ENCODE data around the gene DAPK2.

The DAPK2 gene

GRCh38 chr15:63942486-63943365 lies 103.6 kb downstream of the DAPK2 start:
- Histone ChIP-seq H3K4me3 (ENCODE audit: low read length) (no peak overlapping the region), H3K36me3 (replicated peaks; ENCODE audit: low read depth, low read length) (no peaks in the 10 kb centered on the region), H3K4me2 (ENCODE audit: low read length) (0 out of 2 replicates have a peak overlapping the region, but pooled peaks have one; percentile 15), H3K79me2 (ENCODE audit: low read length) (no peaks in the 10 kb centered on the region), H3K9me3 (ENCODE audit: insufficient read depth, low read length) (no peaks in the 10 kb centered on the region), H4K20me1 (ENCODE audit: insufficient read depth, low read length) (no peaks in the 10 kb centered on the region), H3K27ac (ENCODE audit: low read length) (no peak overlapping the region), H2AFZ (ENCODE audit: low read depth, low read length) (no peak overlapping the region), H3K27me3 (ENCODE audit: low read depth, low read length) (no peaks in the 10 kb centered on the region), H3K4me1 (ENCODE audit: low read length) (peaks cover 22% of the 10 kb centered on the region), H3K9ac (ENCODE audit: low read length) (no peak overlapping the region)
- TF ChIP-seq EZH2phosphoT487 (IDR thresholded peaks at IDR 0.05; ENCODE audit: low read depth) (no peak), CTCF (IDR thresholded peaks at IDR 0.05; ENCODE audit: low read depth, low read length) (peak; percentile 10; the same call in 1 of the 2 replicates)

- Histone ChIP-seq H2AFZ (ENCODE audit: low read depth, low read length) (no peak overlapping the region), H4K20me1 (ENCODE audit: insufficient read depth, low read length) (no peaks in the 10 kb centered on the region), H3K27me3 (ENCODE audit: low read depth, low read length) (no peaks in the 10 kb centered on the region), H3K27ac (ENCODE audit: low read length) (no peak overlapping the region), H3K9ac (ENCODE audit: low read length) (no peak overlapping the region), H3K4me2 (ENCODE audit: low read length) (no peak overlapping the region), H3K9me3 (ENCODE audit: insufficient read depth, low read length) (no peaks in the 10 kb centered on the region), H3K36me3 (replicated peaks; ENCODE audit: low read depth, low read length) (no peaks in the 10 kb centered on the region), H3K4me1 (ENCODE audit: low read length) (peaks cover 22% of the 10 kb centered on the region), H3K4me3 (ENCODE audit: low read length) (no peak overlapping the region), H3K79me2 (ENCODE audit: low read length) (no peaks in the 10 kb centered on the region)
- TF ChIP-seq CTCF (IDR thresholded peaks at IDR 0.05; ENCODE audit: low read depth, low read length) (no peak), EZH2phosphoT487 (IDR thresholded peaks at IDR 0.05; ENCODE audit: low read depth) (no peak)
Observed at GRCh38 chr15:63941698-63942465, 104.4 kb downstream of the DAPK2 start.

- H4K20me1 ChIP-seq (ENCODE audit: insufficient read depth, low read length) = no peaks in the 10 kb centered on the region
- peaks cover 22% of the 10 kb centered on the region for H3K4me1 ChIP-seq (ENCODE audit: low read length)
- no peak overlapping the region for H3K4me3 ChIP-seq (ENCODE audit: low read length)
- no peaks in the 10 kb centered on the region for H3K27me3 ChIP-seq (ENCODE audit: low read depth, low read length)
- H2AFZ ChIP-seq (ENCODE audit: low read depth, low read length) = no peak overlapping the region
- no peaks in the 10 kb centered on the region for H3K36me3 ChIP-seq (replicated peaks; ENCODE audit: low read depth, low read length)
- H3K27ac ChIP-seq (ENCODE audit: low read length) = no peak overlapping the region
- TF ChIP-seq CTCF (IDR thresholded peaks at IDR 0.05; ENCODE audit: low read depth, low read length) (no peak), EZH2phosphoT487 (IDR thresholded peaks at IDR 0.05; ENCODE audit: low read depth) (no peak)
- no peaks in the 10 kb centered on the region for H3K79me2 ChIP-seq (ENCODE audit: low read length)
- H3K9me3 ChIP-seq (ENCODE audit: insufficient read depth, low read length) = no peaks in the 10 kb centered on the region
- no peak overlapping the region for H3K4me2 ChIP-seq (ENCODE audit: low read length)
- no peak overlapping the region for H3K9ac ChIP-seq (ENCODE audit: low read length)
Observed at GRCh38 chr15:63940966-63941620, 105.2 kb downstream of the DAPK2 start.

Data from OCI-LY3 (cell line).